ENCODE measurements around the gene EML6. TPM values are rescaled to one million over a fixed set of nuclear protein-coding genes. Genes with fewer than 3 reads are reported as not detected.
"Not testable (repeated sequence)": the region's sequence is repeated elsewhere in the genome, so short reads cannot be mapped to it uniquely, and the experiment has no call there.

Gene EML6
- total RNA-seq, 1 experiment from 2014 or later = 1.6 TPM

DNA sequence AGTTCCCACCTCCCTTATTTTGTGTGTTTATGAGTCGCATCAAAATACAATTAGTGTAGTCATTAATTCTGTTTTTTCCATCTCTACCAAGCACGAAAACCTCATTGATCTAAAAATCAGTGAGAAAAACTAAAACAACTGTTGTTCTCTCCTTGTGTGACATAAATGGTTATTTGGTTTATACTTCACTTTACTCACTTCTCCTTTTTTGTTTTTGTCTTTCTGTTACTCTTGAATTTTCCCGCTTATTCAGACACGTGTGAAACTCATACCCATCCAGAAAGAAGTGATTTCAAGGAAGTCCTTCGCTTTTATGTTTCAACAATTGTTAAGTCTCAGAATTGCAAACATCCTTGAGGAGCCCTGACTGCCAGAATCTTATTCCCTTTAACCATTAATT, 121.6 kb downstream of the EML6 start:
- DNase-seq (ENCODE audit: low read depth) = no peak

DNA sequence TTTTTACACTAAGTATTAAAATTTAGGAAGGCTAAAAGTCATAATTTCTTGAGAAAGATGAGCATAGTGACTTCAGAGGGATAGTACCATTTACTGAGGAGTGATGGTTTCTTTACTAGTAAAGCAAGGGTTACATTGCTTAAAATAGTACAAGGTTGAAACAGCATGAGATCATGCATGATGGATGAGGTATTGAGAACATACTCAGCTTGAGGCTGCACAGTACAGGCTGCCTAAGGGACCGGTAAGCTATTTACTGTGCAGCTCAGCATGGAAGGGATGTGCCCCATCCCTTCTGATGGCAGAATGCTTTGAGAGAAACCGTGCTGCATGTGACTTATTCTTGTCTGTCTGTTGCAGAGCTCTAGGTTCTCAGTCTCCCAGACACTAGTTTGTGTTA, 122.1 kb downstream of the EML6 start:
- DNase-seq (ENCODE audit: low read depth) = no peak

DNA sequence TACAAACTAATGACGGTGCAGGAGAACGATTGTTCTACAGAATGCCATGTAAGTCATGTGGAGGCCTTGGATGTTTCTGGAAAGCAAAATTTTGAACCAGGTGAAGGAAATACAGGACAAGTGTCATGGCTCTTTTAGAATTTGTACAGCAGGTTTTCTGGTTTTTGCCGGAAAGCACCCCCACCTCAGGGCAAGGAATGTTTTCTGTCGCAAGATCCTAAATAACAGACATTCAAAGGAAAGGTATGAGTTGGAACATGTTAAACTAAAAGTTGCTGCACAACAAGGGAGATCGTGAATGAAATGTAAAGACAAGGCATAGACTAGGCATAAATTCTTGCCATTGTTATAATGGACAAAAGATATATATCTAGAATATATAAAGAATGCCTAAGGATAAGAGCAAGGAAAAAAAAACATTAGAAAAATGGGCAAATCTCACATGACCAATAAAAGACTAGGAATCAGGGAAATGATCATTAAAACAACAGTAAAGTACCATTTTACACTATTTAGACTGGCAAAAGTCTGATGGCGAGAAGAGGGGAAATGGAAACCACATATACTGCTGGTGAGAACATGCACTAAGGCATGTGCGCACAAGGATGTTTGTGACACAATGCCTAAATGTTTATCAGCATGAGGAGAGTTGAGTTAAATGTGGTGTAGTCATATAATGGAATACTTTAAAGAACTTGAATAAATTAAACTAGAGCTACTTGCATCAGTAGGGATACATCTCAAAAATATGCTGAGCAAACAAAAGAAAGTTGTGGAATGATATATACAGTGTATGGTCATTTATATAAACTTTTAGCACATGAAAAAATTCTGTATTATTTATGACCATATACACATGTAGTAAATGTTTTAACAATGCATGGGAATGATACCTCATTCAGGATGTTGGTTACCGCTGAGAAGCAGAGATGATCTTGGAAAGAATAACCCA, 127.0 kb downstream of the EML6 start:
- no peak for DNase-seq (ENCODE audit: low read depth)

DNA sequence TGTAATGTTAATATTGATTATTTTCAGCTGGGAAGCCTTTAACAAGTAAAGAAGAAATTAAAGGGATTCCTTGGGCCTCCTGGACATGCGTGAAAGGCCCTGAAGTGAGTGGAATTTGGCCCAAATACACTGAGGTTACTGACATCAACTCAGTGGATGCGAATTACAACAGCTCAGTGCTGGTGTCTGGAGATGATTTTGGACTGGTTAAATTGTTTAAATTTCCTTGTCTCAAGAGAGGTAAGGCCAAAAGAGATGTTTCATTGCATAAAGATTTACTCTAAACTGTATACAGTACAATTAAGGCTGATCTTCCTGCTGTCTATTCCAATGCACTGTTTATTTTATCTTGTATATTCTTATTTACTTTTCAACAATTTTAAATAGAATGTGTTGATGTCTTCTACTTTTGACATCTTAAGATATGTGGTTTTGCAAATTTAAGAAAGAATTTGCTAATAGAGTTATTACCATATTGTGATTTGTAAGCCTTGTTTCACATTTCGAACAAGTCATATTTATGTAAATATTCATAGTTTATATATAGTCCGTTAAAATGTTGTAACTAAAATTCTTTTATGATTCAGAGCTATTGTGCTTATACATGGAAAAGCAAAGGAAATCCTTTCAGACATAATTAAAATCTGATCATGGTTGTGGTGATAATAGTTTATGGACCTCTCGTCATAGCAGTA, 130.3 kb downstream of the EML6 start:
- DNase-seq (ENCODE audit: low read depth) = no peak

DNA sequence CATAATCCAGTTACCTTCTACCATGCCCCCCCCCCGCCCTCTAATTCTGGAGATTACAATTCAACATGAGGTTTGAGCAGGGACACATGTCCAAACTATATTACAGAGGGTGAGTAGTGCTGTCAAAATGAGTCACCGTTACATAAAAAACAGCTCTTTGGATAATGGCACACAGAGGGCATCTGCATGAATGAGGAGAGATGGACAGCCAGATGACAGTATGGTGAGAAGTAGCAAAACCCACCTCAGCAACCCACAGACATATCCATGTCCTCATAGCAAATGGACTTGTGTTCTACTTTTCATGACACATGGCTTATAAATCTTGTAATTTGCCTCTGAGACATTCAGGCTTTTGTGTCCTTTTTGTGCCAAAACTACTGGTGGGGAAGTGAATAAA, 132.0 kb downstream of the EML6 start:
- peak; percentile 64 for DNase-seq (ENCODE audit: low read depth)

DNA sequence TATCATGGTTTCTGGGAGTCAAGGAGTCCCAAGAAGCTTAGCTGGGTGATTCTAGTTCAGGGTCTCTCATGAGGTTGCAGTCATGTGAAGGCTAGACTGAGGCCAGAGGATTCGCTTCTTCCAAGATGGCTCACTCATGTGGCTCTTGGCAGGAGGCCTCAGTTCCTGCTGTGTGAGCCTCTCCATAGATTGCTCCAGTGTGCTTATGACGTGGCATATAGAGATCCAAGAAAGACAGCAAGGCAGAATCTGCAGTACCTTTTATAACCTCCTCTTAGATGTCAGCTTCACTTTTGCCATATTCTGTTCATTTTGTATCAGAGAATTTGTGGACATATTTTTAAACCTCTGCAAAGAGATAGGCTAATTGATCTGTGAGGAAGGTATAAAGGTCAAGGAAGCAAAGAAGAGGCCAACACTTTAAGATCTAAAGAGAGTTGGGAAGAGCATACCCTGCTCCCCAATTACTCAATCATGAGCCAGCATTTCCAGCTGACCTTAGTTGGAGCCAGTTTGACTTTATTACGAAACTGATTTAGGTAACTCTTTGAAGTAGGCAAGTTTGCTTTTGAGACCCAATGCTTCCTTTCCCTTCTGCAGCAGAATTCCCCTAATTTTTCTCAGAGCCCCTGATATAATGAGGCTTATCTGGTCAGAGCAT, 134.7 kb downstream of the EML6 start:
- DNase-seq (ENCODE audit: low read depth) = peak; percentile 22

DNA sequence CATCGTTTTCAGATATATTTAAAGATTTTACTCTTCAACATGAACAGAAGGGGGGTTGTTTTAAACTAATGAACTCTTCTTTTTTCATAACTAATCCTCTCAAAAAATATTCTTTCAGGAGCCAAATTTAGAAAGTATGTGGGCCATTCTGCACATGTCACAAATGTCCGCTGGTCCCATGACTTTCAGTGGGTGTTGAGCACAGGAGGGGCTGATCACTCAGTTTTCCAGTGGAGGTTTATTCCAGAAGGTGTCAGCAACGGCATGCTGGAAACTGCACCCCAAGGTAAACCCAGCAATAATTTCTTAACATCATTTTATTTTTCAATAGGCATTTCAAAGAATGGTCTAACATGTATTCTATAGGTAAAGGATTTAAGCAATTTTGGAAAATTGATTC, 136.0 kb downstream of the EML6 start:
- no peak for DNase-seq (ENCODE audit: low read depth)

DNA sequence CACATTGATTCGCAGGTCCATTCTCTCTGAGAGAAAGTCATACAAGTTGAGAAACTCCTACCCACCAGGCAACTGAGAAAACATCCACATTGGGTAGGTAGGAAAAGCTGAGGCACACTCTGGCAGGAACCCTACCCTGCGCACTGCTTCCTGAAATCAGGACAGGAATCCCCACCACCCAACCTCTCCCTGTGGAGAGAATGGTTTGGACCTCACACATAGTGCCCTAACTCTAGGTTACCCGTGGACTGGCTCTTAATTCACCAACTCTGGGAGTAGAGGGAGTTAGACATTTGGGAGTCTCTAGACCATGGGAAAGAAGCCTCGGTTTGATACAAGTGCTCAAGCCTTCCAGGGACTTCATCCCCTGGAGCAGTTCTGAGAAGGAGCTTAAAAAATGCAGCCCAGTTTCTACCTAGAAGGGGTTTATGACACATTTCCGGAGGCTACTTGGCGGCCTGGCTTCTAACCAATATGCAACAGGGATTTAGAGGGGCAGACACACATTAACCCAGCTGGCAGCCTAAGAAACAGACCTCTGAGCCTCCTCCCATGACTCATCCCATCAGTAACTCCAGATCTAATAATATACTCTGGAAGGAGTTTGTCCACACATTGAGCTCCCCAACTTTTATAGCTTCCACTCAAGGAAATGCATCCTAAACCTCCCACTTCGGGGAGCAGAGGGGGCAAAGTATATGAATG, 136.7 kb downstream of the EML6 start:
- peak; percentile 97 for DNase-seq (ENCODE audit: low read depth)

DNA sequence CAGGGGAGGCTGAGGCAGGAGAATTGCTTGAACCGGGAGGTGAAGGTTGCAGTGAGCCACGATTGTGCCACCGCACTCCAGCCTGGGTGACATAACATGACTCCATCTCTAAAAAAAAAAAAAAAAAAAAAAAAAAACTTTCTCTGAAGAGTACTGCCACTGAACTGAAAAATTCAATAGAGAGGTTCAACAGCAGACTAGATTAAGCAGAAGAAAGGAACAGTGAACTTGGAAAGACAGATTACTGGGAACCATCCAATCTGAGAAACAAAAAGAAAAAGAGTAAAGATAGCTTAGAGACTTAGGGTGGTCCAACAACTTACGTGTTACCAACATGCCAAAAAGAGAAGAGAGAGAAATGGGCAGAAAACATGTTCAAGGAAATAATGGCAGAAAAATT, 138.8 kb downstream of the EML6 start:
- no peak for DNase-seq (ENCODE audit: low read depth)

DNA sequence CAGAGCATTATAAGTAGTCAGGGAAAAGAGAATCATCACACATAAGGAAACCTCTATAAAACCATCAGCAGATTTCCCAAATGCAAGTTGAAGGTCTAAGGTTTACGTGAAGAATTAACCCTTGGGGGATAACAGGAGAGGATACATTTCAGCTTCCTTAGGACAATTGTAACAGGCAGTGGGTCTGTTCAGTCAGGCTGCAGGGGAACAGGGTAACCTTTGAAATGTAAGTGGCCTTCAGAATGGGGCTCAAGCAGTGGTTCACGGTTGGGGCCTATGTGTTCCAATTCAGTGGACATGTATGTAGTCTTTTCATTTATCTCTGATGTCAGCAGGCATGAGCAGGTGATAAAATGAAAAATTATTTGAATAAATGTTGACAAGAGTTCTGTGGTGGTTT, 139.3 kb downstream of the EML6 start:
- no peak for DNase-seq (ENCODE audit: low read depth)

DNA sequence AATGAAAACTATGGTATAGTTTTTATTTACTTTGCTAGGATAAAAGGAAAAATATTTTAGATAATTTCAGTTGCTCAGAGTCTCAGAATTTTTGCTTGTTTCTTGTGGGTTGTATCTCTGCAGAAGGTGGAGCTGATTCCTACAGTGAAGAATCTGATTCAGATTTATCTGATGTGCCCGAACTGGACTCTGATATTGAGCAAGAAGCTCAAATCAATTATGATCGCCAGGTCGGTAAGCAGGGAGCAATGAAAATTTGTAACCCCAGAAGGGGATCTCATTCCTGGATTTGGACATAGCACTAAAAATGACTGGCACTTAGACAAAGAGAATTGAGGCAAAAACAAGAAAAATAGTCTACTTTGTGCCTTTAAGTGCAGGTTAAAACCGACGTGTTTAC, 140.2 kb downstream of the EML6 start:
- DNase-seq (ENCODE audit: low read depth) = no peak

DNA sequence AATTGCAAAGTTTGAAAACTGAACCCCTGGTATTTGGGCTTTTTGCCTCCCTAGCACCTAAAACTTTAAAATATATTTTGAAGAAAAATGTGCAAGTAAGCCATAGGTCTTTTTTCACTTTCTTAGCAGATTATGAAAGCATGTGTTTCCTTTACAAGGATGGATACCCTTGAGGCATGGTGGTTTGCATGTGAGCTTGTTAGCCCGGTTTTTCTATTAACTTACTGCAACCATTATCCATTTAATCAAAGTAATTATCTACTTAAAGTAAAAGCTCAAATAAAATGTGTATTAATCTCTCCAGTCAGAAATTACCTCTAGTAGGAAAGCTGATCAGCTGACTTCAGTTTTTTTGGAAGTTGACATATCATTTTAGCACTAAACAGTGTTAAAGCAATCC, 140.6 kb downstream of the EML6 start:
- DNase-seq (ENCODE audit: low read depth) = no peak

DNA sequence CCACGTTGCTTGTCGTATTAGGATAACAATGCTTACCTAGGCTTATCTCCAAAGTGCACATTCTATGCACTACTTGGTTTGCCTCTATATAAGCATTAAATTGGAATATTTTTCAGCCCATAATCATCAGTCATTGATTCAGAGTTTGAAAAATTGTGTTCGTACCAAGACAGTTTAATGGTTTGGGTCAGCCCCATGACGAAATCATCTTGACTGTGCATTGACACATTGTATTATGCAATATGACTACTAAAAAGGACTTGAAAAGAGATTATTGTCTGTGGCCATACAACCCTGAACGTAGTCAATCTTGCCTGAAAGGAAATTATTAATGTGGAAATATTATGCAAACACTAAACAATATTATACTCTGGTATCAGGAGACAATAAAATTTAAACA, 141.3 kb downstream of the EML6 start:
- no peak for DNase-seq (ENCODE audit: low read depth)

DNA sequence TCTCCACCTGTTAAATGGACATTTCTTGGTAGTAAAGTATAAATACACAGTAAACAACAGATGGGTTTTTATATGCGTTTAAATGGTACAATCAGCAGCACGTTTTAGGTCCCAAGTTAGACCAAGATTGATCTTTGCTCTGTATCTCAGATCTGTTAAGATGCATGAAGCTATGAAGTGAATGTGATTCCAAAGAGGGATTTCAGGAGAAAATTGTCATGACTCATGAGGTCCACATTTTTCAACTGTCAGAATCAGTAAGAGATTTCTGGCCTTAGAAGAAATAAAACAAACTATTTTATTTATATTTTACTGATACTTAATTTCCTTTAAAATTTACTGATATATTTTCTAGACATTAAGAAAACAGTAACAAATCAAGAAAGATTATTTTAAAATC, 142.7 kb downstream of the EML6 start:
- DNase-seq (ENCODE audit: low read depth) = no peak

DNA sequence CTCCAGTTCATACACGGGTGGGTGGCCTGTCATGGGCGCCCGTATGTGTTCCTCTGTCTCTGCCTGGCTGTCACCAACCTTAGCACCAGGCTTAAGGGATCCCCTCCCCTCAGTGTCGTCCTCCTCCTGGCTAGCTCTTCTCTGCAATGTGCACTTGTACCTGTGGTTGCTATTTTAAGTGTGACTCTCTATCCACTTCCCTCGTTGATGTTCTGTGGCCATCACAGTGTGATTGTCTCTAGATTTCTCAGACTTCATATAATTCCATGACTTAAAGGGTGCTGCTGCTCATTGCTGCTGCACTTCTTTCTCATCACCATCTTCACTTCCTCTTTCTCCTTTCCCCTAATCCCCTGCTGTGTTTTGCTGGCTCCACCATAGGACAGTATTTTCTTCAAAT, 143.4 kb downstream of the EML6 start:
- no peak for DNase-seq (ENCODE audit: low read depth)

DNA sequence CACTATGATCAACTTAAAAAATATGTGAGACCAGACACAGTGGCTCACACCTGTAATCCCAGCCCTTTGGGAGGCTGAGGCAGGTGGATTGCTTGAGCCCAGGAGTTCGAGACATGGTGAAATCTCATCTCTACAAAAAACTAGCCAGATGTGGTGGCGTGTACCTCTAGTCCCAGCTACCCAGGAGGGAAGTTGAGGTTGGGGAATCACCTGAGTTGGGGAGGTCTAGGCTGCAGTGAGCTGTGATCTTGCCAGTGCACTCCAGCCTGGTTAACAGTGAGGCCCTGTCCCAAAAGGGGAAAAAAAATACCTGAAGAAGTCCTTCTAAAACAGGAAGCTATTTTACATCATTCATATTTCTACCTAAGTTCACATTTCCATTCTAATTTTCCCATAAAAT, 144.0 kb downstream of the EML6 start:
- DNase-seq (ENCODE audit: low read depth) = no peak

DNA sequence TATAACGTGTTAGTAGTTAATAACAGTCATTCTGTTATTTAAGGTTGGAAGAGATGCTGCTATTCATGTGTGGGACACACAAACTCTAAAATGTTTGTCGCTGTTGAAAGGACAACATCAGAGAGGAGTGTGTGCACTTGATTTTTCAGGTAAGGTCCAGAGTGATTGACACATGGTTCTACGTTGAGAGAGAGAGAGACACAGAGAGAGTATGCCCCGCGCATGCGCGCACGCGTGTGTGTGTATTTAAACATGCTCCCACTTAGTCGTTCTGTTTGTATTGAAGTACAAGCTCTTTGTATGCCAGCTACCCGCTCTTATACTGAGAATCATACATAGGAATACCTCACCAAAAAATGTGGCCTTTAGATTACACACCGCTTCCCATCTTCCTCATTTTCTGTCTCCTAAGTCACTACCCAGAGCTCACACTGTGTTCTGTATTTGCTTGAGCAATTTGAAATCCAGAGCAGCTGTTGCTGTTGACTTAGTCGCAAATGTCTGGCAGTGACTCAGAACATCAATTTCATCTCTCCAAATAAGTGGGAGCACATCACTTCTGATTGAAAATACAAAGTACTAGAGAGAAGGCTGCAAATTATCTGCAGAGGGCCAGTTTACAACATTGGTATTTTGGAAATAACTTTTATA, 148.1 kb downstream of the EML6 start:
- no peak for DNase-seq (ENCODE audit: low read depth)

DNA sequence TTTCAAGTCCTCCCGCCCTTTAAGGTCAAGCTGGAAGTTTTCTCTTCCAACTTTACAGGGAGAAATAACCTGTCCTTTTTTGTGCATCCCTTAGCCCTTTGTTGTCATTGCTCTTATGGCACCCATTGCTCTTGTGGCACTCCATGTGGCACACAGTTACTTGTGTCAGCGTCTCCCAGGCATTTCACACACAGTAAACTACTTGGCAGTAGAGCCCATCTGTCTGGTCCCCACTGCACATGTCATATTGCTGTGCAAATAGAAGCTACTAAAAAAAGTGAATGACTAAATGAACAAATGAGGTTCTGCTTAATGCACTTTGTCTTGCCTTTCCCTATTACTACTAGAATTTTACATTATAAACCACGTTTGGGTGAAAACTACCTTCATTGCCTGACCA, 149.3 kb downstream of the EML6 start:
- DNase-seq (ENCODE audit: low read depth) = no peak

DNA sequence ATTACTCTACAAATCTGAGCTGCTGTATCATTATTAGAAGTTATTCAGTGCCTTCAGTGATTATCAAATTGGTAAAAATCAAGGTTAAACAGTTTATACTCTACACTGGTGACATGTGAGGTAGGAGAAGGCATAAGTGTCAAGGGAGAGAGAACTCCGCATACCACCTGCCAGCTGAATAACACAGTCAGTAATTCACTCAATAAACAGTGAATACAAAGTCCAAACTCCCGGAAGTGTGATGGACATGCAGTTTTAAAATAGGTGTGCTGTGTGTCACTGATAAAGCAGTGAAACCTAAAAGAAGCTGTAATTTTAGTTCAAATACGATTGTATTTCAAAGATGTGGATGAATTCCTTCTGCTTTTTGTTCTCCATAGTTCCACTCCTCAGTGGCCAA, 149.8 kb downstream of the EML6 start:
- not testable (repeated sequence) for DNase-seq (ENCODE audit: low read depth)

DNA sequence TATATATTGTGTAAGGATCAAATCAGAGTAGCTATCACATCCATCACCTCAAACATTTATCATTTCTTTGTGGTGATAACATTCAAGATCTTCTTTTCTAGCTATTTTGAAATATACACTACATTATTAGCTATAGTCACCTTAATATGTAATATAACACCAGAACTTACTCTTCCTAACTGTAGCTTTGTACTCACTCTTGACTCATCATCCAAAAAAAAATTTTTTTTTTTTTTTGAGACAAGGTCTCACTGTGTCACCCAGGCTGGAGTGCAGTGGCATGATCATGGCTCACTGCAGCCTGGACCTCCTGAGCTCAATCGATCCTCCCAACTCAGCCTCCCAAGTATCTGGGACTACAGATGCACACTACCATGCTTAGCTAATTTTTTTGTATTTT, 153.3 kb downstream of the EML6 start:
- no peak for DNase-seq (ENCODE audit: low read depth)

DNA sequence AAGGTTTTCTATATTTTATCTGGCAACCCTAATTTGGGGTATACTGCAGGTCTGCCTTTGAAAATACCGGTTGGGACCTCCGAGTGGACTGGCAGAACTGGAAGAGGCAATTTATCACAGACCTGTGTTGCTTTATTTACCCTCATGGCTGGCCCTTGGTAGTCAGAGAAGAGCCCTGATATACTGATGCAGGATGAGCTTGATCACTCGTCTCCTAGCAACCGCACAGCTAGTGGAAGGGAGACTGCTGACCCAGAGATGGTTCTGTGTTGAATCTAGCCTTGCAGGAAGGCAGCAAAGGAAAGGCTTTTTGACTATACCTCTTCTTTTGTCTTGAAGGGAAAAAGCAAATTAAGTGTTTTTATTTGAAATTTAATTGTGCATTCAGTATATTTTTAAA, 154.7 kb downstream of the EML6 start:
- no peak for DNase-seq (ENCODE audit: low read depth)

DNA sequence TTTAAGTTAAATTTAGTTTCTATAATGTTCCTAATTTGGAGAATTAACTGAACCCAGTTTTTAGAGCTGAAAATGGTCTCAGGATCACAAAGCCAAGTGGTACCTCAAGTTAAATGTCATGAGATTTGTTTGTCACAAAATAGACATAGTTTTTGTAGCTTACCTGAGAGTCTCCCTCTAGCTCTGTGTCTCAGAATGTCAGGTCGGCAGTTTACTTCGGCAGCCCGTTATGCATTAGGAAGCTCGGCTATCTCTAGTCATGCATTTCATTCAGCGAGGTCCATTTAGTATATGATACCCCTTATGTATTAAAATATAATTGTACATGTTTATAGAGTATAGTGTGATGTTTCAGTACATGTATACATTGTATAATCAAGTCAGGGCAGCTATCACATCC, 155.6 kb downstream of the EML6 start:
- no peak for DNase-seq (ENCODE audit: low read depth)
